ENCODE results near the gene GMEB2.
A peak's percentile ranks its signal among the peaks of the same experiment; 100 is the strongest.
"Not testable (repeated sequence)": the region's sequence is repeated elsewhere in the genome, so short reads cannot be mapped to it uniquely, and the experiment has no call there.

The GMEB2 gene

GRCh38 chr20:63663332-63664066 lies 36.6 kb upstream of the GMEB2 start:
- Histone ChIP-seq H3K27me3 (ENCODE audit: control insufficient read depth in 1 of 2, insufficient read depth in 2 of 2, low read length in 2 of 2) (no peaks in the 10 kb centered on the region), H3K4me1 (ENCODE audit: insufficient read depth, low read length) (peaks cover 11% of the 10 kb centered on the region), H3K27ac (ENCODE audit: low read depth, low read length) (no peak overlapping the region), H3K9ac (ENCODE audit: low read length) (no peak overlapping the region), H3K4me3 (ENCODE audit: low read depth in 1 of 2, low read length in 2 of 2) (no peak overlapping the region), H3K9me3 (ENCODE audit: low read length) (no peaks in the 10 kb centered on the region), H3K36me3 (ENCODE audit: insufficient read depth, low read length) (peaks cover 37% of the 10 kb centered on the region)

- peaks cover 11% of the 10 kb centered on the region for H3K4me1 ChIP-seq (ENCODE audit: insufficient read depth, low read length)
- H3K9ac ChIP-seq (ENCODE audit: low read length), result no peak overlapping the region
- no peak overlapping the region for H3K4me3 ChIP-seq (ENCODE audit: low read depth in 1 of 2, low read length in 2 of 2)
- no peaks in the 10 kb centered on the region for H3K27me3 ChIP-seq (ENCODE audit: control insufficient read depth in 1 of 2, insufficient read depth in 2 of 2, low read length in 2 of 2)
- H3K27ac ChIP-seq (ENCODE audit: low read depth, low read length), result no peak overlapping the region
- no peaks in the 10 kb centered on the region for H3K9me3 ChIP-seq (ENCODE audit: low read length)
- peaks cover 31% of the 10 kb centered on the region for H3K36me3 ChIP-seq (ENCODE audit: insufficient read depth, low read length)
These were observed 35.9 kb upstream of the GMEB2 start for GRCh38 chr20:63662813-63663189.

GRCh38 chr20:63661959-63662812 lies 35.3 kb upstream of the GMEB2 start:
- H3K9ac ChIP-seq (ENCODE audit: low read length), result no peak overlapping the region
- no peak overlapping the region for H3K27ac ChIP-seq (ENCODE audit: low read depth, low read length)
- H3K4me3 ChIP-seq (ENCODE audit: low read depth in 1 of 2, low read length in 2 of 2), result no peak overlapping the region
- H3K27me3 ChIP-seq (ENCODE audit: control insufficient read depth in 1 of 2, insufficient read depth in 2 of 2, low read length in 2 of 2), result no peaks in the 10 kb centered on the region
- no peaks in the 10 kb centered on the region for H3K9me3 ChIP-seq (ENCODE audit: low read length)
- H3K36me3 ChIP-seq (ENCODE audit: insufficient read depth, low read length), result peaks cover 27% of the 10 kb centered on the region
- peaks cover 18% of the 10 kb centered on the region for H3K4me1 ChIP-seq (ENCODE audit: insufficient read depth, low read length)

DNA sequence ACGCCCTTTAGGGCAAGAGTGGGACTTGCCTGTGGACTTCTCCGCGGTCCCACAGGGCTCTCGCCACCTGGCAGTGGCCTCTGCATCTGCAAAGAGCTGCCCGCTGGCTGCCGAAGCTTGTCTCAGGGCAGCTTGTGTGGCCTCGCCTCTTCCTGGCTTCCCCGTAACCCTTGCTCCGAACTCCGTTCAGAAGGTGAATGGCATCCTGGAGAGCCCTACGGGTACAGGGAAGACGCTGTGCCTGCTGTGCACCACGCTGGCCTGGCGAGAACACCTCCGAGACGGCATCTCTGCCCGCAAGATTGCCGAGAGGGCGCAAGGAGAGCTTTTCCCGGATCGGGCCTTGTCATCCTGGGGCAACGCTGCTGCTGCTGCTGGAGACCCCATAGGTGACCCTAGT lies 34.2 kb upstream of the GMEB2 start:
- H3K9ac ChIP-seq (ENCODE audit: low read length), result no peak overlapping the region
- H3K36me3 ChIP-seq (ENCODE audit: insufficient read depth, low read length), result peaks cover 24% of the 10 kb centered on the region
- H3K9me3 ChIP-seq (ENCODE audit: low read length), result no peaks in the 10 kb centered on the region
- no peak overlapping the region for H3K4me3 ChIP-seq (ENCODE audit: low read depth in 1 of 2, low read length in 2 of 2)
- H3K27me3 ChIP-seq (ENCODE audit: control insufficient read depth in 1 of 2, insufficient read depth in 2 of 2, low read length in 2 of 2), result no peaks in the 10 kb centered on the region
- peaks cover 22% of the 10 kb centered on the region for H3K4me1 ChIP-seq (ENCODE audit: insufficient read depth, low read length)
- no peak overlapping the region for H3K27ac ChIP-seq (ENCODE audit: low read depth, low read length)

- Histone ChIP-seq H3K9ac (ENCODE audit: low read length) (no peak overlapping the region), H3K27ac (ENCODE audit: low read depth, low read length) (no peak overlapping the region), H3K4me1 (ENCODE audit: insufficient read depth, low read length) (peaks cover 22% of the 10 kb centered on the region), H3K27me3 (ENCODE audit: control insufficient read depth in 1 of 2, insufficient read depth in 2 of 2, low read length in 2 of 2) (no peaks in the 10 kb centered on the region), H3K4me3 (ENCODE audit: low read depth in 1 of 2, low read length in 2 of 2) (no peak overlapping the region), H3K9me3 (ENCODE audit: low read length) (no peaks in the 10 kb centered on the region), H3K36me3 (ENCODE audit: insufficient read depth, low read length) (peaks cover 24% of the 10 kb centered on the region)
These were observed 33.7 kb upstream of the GMEB2 start for GRCh38 chr20:63660622-63661021.

DNA sequence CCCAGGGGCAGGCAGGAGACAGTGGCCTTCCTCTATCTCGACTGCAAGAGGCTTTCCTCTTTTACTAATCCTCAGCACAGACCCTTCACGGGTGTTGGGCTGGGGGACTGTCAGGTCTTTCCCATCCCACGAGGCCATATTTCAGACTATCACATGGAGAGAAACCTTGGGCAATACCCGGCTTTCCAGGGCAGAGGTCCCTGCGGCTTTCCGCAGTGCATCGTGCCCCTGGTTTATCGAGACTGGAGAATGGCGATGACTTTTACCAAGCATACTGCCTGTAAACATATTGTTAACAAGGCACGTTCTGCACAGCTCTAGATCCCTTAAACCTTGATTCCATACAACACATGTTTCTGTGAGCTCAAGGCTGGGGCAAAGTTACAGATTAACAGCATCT lies 33.3 kb upstream of the GMEB2 start:
- peaks cover 22% of the 10 kb centered on the region for H3K4me1 ChIP-seq (ENCODE audit: insufficient read depth, low read length)
- H3K27ac ChIP-seq (ENCODE audit: low read depth, low read length); H3K9me3 ChIP-seq (ENCODE audit: low read length); H3K9ac ChIP-seq (ENCODE audit: low read length); H3K27me3 ChIP-seq (ENCODE audit: control insufficient read depth in 1 of 2, insufficient read depth in 2 of 2, low read length in 2 of 2); H3K4me3 ChIP-seq (ENCODE audit: low read depth in 1 of 2, low read length in 2 of 2): not testable (repeated sequence)
- peaks cover 24% of the 10 kb centered on the region for H3K36me3 ChIP-seq (ENCODE audit: insufficient read depth, low read length)

- Histone ChIP-seq H3K36me3 (ENCODE audit: insufficient read depth, low read length) (peaks cover 24% of the 10 kb centered on the region), H3K4me3 (ENCODE audit: low read depth in 1 of 2, low read length in 2 of 2) (peak overlapping the region; percentile 77 to 97), H3K9me3 (ENCODE audit: low read length) (no peaks in the 10 kb centered on the region), H3K4me1 (ENCODE audit: insufficient read depth, low read length) (peaks cover 23% of the 10 kb centered on the region), H3K9ac (ENCODE audit: low read length) (peak overlapping the region; percentile 65), H3K27me3 (ENCODE audit: control insufficient read depth in 1 of 2, insufficient read depth in 2 of 2, low read length in 2 of 2) (no peaks in the 10 kb centered on the region), H3K27ac (ENCODE audit: low read depth, low read length) (peak overlapping the region; percentile 10)
These were observed 32.5 kb upstream of the GMEB2 start for GRCh38 chr20:63659370-63659769.

GRCh38 chr20:63658749-63659187 lies 31.9 kb upstream of the GMEB2 start:
- peak overlapping the region; percentile 65 for H3K9ac ChIP-seq (ENCODE audit: low read length)
- no peaks in the 10 kb centered on the region for H3K27me3 ChIP-seq (ENCODE audit: control insufficient read depth in 1 of 2, insufficient read depth in 2 of 2, low read length in 2 of 2)
- H3K4me1 ChIP-seq (ENCODE audit: insufficient read depth, low read length), result peaks cover 29% of the 10 kb centered on the region
- H3K9me3 ChIP-seq (ENCODE audit: low read length), result no peaks in the 10 kb centered on the region
- H3K36me3 ChIP-seq (ENCODE audit: insufficient read depth, low read length), result peaks cover 24% of the 10 kb centered on the region
- H3K4me3 ChIP-seq (ENCODE audit: low read depth in 1 of 2, low read length in 2 of 2), result peak overlapping the region; percentile 77 to 97
- peak overlapping the region; percentile 92 for H3K27ac ChIP-seq (ENCODE audit: low read depth, low read length)

- Histone ChIP-seq H3K27me3 (ENCODE audit: control insufficient read depth in 1 of 2, insufficient read depth in 2 of 2, low read length in 2 of 2) (no peaks in the 10 kb centered on the region), H3K4me1 (ENCODE audit: insufficient read depth, low read length) (peaks cover 32% of the 10 kb centered on the region), H3K36me3 (ENCODE audit: insufficient read depth, low read length) (peaks cover 24% of the 10 kb centered on the region), H3K9me3 (ENCODE audit: low read length) (no peaks in the 10 kb centered on the region), H3K9ac (ENCODE audit: low read length) (peak within 1 kb of the TSS; percentile 70), H3K27ac (ENCODE audit: low read depth, low read length) (peak within 1 kb of the TSS; percentile 92), H3K4me3 (ENCODE audit: low read depth in 1 of 2, low read length in 2 of 2) (peak within 1 kb of the TSS; percentile 77 to 97)
These were observed 31.2 kb upstream of the GMEB2 start, which contains the start of gene RTEL1 for GRCh38 chr20:63657937-63658748. Gene RTEL1, plus strand, starts transcription at chr20:63658312. Its CDS starts 1,091 bp downstream, at chr20:63659403.

- H3K27ac ChIP-seq (ENCODE audit: low read depth, low read length), result peak overlapping the region; percentile 92
- peaks cover 16% of the 10 kb centered on the region for H3K36me3 ChIP-seq (ENCODE audit: insufficient read depth, low read length)
- H3K27me3 ChIP-seq (ENCODE audit: control insufficient read depth in 1 of 2, insufficient read depth in 2 of 2, low read length in 2 of 2), result peaks cover 0 to 4% of the 10 kb centered on the region in 2 donors
- peak overlapping the region; percentile 77 to 97 for H3K4me3 ChIP-seq (ENCODE audit: low read depth in 1 of 2, low read length in 2 of 2)
- H3K9me3 ChIP-seq (ENCODE audit: low read length), result no peaks in the 10 kb centered on the region
- H3K4me1 ChIP-seq (ENCODE audit: insufficient read depth, low read length), result peaks cover 32% of the 10 kb centered on the region
- H3K9ac ChIP-seq (ENCODE audit: low read length), result peak overlapping the region; percentile 70
These were observed 30.5 kb upstream of the GMEB2 start for GRCh38 chr20:63657260-63657936.
